KOPT-K1 (cell line): ENCODE data around the gene TEX12.

ENCODE experiments used
- H3K27ac ChIP-seq: fragments of 200-600 bp; sonication (generic); 2 replicates; pipeline ENCODE4 v1.5.1; 2016; ENCODE audit warnings: antibody characterized with exemption, mild to moderate bottlenecking, low read depth, low read length; ENCODE audit not compliant: poor library complexity, severe bottlenecking
- H3K36me3 ChIP-seq: fragments of 200-600 bp; sonication (generic); 2 replicates; pipeline ENCODE4 v1.5.1; 2017; ENCODE audit warnings: antibody characterized with exemption, mild to moderate bottlenecking, low read length, moderate library complexity; ENCODE audit not compliant: insufficient read depth
- H3K9me3 ChIP-seq: fragments of 200-600 bp; sonication (generic); 2 replicates; pipeline ENCODE4 v1.5.1; 2017; ENCODE audit warnings: antibody characterized with exemption, low read length, mild to moderate bottlenecking; ENCODE audit not compliant: insufficient read depth, poor library complexity, severe bottlenecking

Gene TEX12

GRCh38 chr11:112216561-112217105, 49.5 kb downstream of the TEX12 start:
- no peaks in the 10 kb centered on the region for H3K36me3 ChIP-seq
- no peaks in the 10 kb centered on the region for H3K9me3 ChIP-seq
- no peak overlapping the region for H3K27ac ChIP-seq

- Histone ChIP-seq H3K9me3 (no peaks in the 10 kb centered on the region), H3K36me3 (no peaks in the 10 kb centered on the region), H3K27ac (no peak overlapping the region)
Measured at GRCh38 chr11:112219476-112220232, 52.5 kb downstream of the TEX12 start.

- Histone ChIP-seq H3K27ac (no peak overlapping the region), H3K36me3 (no peaks in the 10 kb centered on the region), H3K9me3 (no peaks in the 10 kb centered on the region)
Measured at GRCh38 chr11:112221274-112221835, 54.2 kb downstream of the TEX12 start.
